Suprapubic skin (tissue), 4 donors: ENCODE results near the gene GRIN1. TPM values are rescaled to one million over a fixed set of nuclear protein-coding genes. Genes with fewer than 3 reads are reported as not detected.
"Not testable (repeated sequence)": the region's sequence is repeated elsewhere in the genome, so short reads cannot be mapped to it uniquely, and the experiment has no call there.

Experiments
- DNase-seq, 2 donors: peaks; one replicate each; pipeline ENCODE4 v3.0.0-alpha.2; 2019; ENCODE audit warnings: low spot score in 2 of 2
- H3K27ac ChIP-seq: fragments of 200-600 bp; sonication (generic); one replicate; pipeline ENCODE4 v1.5.1; 2019
- H3K27me3 ChIP-seq: fragments of 200-600 bp; sonication (generic); one replicate; pipeline ENCODE4 v1.5.1; 2019
- H3K36me3 ChIP-seq: fragments of 200-600 bp; sonication (generic); one replicate; pipeline ENCODE4 v1.5.1; 2019
- H3K4me1 ChIP-seq: fragments of 200-600 bp; sonication (generic); one replicate; pipeline ENCODE4 v1.5.1; 2019
- H3K4me3 ChIP-seq: fragments of 200-600 bp; sonication (generic); one replicate; pipeline ENCODE4 v1.5.1; 2019; ENCODE audit warnings: mild to moderate bottlenecking
- H3K9me3 ChIP-seq: fragments of 200-600 bp; sonication (generic); one replicate; pipeline ENCODE4 v1.5.1; 2019
- EP300 ChIP-seq: sonication (generic); formaldehyde crosslinking; IDR thresholded peaks from one replicate; pipeline ENCODE4 v1.6.1; 2017; ENCODE audit warnings: antibody characterized with exemption
- POLR2A ChIP-seq, 2 donors: fragments of 450-650 bp; IDR thresholded peaks; one replicate each; pipeline ENCODE4 v1.6.1; 2017; ENCODE audit warnings: antibody characterized with exemption in 2 of 2, mild to moderate bottlenecking in 2 of 2, moderate library complexity in 2 of 2
- POLR2AphosphoS5 ChIP-seq, 3 donors: sonication (generic); formaldehyde crosslinking; IDR thresholded peaks; one replicate each; pipeline ENCODE4 v1.6.1; 2017; ENCODE audit warnings: antibody characterized with exemption in 3 of 3
- WGBS: methylation state at CpG from one replicate; pipeline ENCODE4 v1.1.5; 2018; 5-methylcytosine and 5-hydroxymethylcytosine counted together
- total RNA-seq, 4 donors: library from RNA; depleted of rRNA; stranded (reverse); fragments of >200 nt; gene quantifications; one replicate each; pipeline ENCODE4 v1.1.0, GENCODE V29; 2016
- TF ChIP-seq, protein P1 (sequence below), 2 donors: fragments of 200-600 bp in 1 of 2; fragments of 450-650 bp in 1 of 2; sonication (generic) in 1 of 2; IDR thresholded peaks; one replicate each; pipeline ENCODE4 v1.5.1; 2016 to 2019; ENCODE audit warnings: antibody characterized with exemption in 2 of 2, mild to moderate bottlenecking in 1 of 2, moderate library complexity in 1 of 2

Gene GRIN1
- total RNA-seq, 4 donors from 2014 or later: 0.16 to 0.25 (median 0.16) TPM; not detected in 1

DNA sequence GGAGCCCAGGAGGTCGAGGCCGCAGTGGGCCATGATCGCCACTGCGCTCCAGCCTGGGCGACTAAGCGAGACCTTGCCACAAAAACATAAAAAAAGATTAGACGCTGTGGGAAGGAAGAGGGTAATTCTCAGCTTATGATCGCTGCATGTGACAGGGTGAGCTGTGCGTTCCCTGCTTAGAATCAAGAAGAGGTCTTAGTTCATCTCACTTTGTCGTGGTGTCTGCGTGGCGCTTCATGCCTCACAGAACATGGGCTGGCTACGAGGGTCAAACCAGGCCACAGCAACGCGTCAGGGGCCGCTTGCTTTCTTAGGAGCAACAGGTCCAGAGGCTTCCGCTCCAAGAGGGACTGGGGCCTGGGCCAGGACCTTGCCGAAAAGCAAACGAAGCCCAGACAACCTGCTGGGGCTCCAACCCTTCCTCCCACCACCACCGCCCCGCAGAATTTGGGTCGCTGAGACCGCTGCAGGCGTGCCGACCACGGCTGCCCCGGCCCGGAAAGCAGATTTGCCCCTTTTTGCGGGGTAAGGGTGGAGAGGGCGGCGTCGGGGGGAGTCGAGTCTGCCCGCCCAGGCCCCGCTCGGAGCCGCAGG lies 10.0 kb upstream of the GRIN1 start:
- Histone ChIP-seq H3K4me3 (peak overlapping the region; percentile 76), H3K36me3 (no peaks in the 10 kb centered on the region), H3K4me1 (peaks cover 37% of the 10 kb centered on the region), H3K27me3 (peaks cover 14% of the 10 kb centered on the region), H3K27ac (peak overlapping the region; percentile 64), H3K9me3 (no peaks in the 10 kb centered on the region)
- no peak for DNase-seq
- WGBS: 35% methylated on average over 15 of the region's 37 CpGs
- TF ChIP-seq POLR2A (IDR thresholded peaks at IDR 0.05): no peak
- TF ChIP-seq POLR2AphosphoS5 (IDR thresholded peaks at IDR 0.05): no peak
- TF ChIP-seq, protein P1, sequence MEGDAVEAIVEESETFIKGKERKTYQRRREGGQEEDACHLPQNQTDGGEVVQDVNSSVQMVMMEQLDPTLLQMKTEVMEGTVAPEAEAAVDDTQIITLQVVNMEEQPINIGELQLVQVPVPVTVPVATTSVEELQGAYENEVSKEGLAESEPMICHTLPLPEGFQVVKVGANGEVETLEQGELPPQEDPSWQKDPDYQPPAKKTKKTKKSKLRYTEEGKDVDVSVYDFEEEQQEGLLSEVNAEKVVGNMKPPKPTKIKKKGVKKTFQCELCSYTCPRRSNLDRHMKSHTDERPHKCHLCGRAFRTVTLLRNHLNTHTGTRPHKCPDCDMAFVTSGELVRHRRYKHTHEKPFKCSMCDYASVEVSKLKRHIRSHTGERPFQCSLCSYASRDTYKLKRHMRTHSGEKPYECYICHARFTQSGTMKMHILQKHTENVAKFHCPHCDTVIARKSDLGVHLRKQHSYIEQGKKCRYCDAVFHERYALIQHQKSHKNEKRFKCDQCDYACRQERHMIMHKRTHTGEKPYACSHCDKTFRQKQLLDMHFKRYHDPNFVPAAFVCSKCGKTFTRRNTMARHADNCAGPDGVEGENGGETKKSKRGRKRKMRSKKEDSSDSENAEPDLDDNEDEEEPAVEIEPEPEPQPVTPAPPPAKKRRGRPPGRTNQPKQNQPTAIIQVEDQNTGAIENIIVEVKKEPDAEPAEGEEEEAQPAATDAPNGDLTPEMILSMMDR (IDR thresholded peaks at IDR 0.05): no peak
- TF ChIP-seq EP300: no peak

DNA sequence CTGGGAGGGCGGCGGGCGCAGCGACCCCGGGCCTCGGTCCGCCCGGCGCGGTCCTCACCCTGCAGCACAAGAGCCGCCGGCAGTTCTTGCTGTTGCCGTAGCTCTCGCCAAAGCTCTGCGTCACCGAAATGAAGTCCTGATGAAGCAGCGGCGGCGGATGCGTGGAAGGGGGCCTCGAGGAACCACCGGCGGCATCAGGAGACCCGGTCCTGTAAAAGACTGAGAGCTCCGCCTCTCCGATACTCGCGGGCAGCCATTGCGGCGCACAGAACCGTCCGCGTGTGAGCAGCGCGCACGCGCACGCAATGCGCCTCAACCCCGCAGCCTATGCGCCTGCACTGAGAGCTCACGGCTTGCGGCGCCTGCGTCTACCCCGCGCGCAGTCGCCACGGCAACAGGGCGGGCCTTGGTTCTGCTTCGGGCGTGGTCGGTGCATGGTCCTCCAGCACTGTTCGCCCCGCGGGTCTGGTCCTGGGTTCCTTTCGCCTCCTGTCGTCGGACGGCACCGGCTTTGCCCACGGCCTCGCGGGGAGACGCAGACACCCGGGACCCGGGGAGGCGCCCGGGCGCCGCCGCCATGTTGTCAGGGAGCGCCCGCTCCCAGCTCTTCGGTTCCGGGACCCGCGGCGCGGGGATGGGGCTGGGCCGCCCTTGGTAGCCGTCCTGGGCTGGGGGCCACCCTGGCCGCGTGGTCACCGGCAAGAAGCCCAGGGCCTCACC lies 9.3 kb upstream of the GRIN1 start:
- H3K36me3 ChIP-seq: no peaks in the 10 kb centered on the region
- H3K27me3 ChIP-seq: peaks cover 18% of the 10 kb centered on the region
- H3K9me3 ChIP-seq: no peaks in the 10 kb centered on the region
- H3K4me3 ChIP-seq: peak overlapping the region; percentile 76
- TF ChIP-seq, protein P1 (IDR thresholded peaks at IDR 0.05): no peak
- TF ChIP-seq POLR2A (IDR thresholded peaks at IDR 0.05): no peak
- TF ChIP-seq POLR2AphosphoS5 (IDR thresholded peaks at IDR 0.05): no peak
- no peak for TF ChIP-seq EP300
- H3K27ac ChIP-seq: peak overlapping the region; percentile 64
- H3K4me1 ChIP-seq: peaks cover 37% of the 10 kb centered on the region
- WGBS: no CpG with 5 or more reads among the region's 86 CpGs
- peak in 1 of 2 donors; percentile 87 for DNase-seq

DNA sequence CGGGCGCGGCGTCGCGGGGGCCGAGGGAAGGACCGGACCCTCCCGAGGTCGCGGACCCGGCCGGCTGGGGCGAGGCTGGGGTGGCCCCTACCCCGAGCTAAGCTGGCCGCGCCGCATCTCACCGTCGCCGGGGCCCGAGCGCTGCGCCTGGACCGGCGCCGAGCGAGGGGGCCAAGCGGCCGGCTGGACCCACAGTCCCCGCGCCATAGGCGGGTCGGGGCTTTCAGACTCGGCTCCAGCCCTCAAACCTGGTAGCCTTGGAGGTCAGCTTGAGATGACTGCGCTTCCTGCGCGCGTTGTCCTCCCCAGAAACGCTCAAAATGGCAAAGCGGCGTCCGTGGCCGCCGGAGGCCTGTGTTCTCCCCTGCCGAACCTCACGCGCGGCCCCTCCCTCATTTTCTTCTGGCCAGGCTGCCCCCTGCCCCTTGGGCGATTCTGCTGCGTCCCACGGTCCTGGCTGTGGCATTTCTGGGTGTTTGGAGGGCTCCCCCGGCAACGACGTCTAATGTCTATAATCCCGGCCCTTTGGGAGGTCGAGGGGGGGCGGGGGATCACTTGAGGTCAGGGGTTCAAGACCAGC lies 8.7 kb upstream of the GRIN1 start:
- Histone ChIP-seq H3K27ac (peak overlapping the region; percentile 64), H3K4me1 (peaks cover 37% of the 10 kb centered on the region), H3K27me3 (peaks cover 20% of the 10 kb centered on the region), H3K36me3 (no peaks in the 10 kb centered on the region), H3K4me3 (peak overlapping the region; percentile 76), H3K9me3 (no peaks in the 10 kb centered on the region)
- TF ChIP-seq, protein P1 (IDR thresholded peaks at IDR 0.05): no peak
- TF ChIP-seq EP300: no peak
- TF ChIP-seq POLR2AphosphoS5 (IDR thresholded peaks at IDR 0.05): no peak
- TF ChIP-seq POLR2A (IDR thresholded peaks at IDR 0.05): no peak
- DNase-seq: no peak
- 10% methylated on average over 14 of the region's 58 CpGs for WGBS

DNA sequence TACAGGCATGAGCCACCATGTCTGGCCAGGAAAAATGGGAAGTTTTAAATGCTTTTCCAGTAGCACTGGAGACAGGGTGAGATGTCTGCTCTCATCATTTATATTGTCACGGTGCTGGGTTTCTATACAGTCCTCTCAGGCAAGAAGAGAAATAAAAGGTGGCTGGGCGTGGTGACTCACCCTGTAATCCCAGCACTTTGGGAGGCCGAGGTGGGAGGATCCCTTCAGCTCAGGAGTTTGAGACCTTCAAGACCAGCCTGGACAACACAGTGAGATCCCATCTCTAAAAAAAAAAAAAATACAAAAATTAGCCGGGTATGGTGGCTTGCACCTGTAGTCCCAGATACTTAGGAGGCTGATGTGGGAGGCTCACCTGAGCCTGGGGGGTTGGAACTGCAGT lies 4.8 kb upstream of the GRIN1 start:
- DNase-seq: no peak
- Histone ChIP-seq H3K4me3 (no peak overlapping the region), H3K27me3 (peaks cover 59% of the 10 kb centered on the region)

DNA sequence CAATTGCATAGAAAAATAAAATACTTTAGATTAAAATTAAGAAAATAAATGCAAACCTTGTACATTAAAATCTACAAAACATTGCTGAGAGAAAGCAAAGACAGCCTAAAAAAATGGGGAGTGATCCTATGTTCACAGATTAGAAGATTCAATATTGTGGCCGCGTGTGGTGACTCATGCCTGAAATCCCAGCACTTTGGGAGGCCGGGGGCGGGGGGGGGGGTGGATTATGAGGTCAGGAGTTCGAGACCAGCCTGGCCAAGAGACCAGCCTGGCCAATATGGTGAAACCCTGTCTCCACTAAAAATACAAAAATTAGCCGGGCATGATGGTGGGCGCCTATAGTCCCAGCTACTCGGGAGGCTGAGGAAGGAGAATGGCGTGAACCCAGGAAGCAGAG lies 3.8 kb upstream of the GRIN1 start:
- peaks cover 69% of the 10 kb centered on the region for H3K27me3 ChIP-seq
- H3K4me3 ChIP-seq, H3K36me3 ChIP-seq, DNase-seq, H3K9me3 ChIP-seq, H3K27ac ChIP-seq: not testable (repeated sequence)
- peaks cover 17% of the 10 kb centered on the region for H3K4me1 ChIP-seq
- WGBS: 78% methylated on average over 9 of the region's 9 CpGs

More for the DNA sequence above, 4.8 kb upstream of the GRIN1 start:
- TF ChIP-seq POLR2A (IDR thresholded peaks at IDR 0.05): no peak
- Histone ChIP-seq H3K4me1 (peaks cover 20% of the 10 kb centered on the region), H3K36me3 (no peaks in the 10 kb centered on the region), H3K9me3 (no peaks in the 10 kb centered on the region), H3K27ac (no peak overlapping the region)
- WGBS: 92% methylated on average over 4 of the region's 4 CpGs

DNA sequence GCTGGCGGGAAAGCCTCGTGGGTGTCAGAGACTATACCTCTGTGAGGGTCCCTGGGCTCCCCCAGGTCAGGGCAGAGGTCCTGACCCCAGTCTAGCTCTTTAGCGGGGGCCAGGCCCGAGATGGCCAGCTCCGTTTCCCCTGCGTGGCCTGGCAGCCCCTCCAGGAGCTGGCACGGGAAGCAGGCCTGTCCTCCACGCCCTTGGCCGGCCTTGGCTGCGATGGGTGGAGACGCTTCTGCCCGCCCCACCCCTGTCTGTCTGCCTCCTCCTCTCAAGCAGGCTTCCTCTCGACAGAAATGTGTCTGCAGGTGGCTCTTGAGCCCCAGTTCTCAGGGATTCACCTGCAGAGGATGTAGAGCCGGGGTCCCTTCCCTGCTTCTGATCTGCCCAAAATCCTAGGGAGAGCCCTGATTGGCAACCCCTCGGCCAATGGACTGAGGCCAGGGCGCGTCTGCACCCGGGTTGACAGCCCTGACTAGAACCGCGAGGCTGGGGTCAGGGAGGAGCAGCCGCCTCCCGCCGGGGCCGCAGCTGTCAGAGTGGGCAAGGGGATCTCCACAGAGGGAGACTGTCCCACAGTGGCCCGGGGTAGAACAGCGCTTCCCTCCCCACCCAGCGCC lies 2.6 kb upstream of the GRIN1 start:
- H3K27me3 ChIP-seq: peaks cover 81% of the 10 kb centered on the region
- 40% methylated on average over 6 of the region's 27 CpGs for WGBS

More for the DNA sequence above, 2.6 kb upstream of the GRIN1 start:
- H3K4me3 ChIP-seq: no peak overlapping the region
- TF ChIP-seq POLR2AphosphoS5 (IDR thresholded peaks at IDR 0.05): no peak
- no peak for TF ChIP-seq POLR2A (IDR thresholded peaks at IDR 0.05)
- no peak for TF ChIP-seq EP300
- TF ChIP-seq, protein P1 (IDR thresholded peaks at IDR 0.05): no peak
- peaks cover 14% of the 10 kb centered on the region for H3K4me1 ChIP-seq
- no peak for DNase-seq
- H3K9me3 ChIP-seq: no peaks in the 10 kb centered on the region
- H3K27ac ChIP-seq: no peak overlapping the region
- H3K36me3 ChIP-seq: no peaks in the 10 kb centered on the region
